Parathyroid adenoma (tissue), 2 donors: ENCODE data around the gene GAS7.

ENCODE experiments used
- H2AFZ ChIP-seq: fragments of 300-600 bp; sonication (generic); one replicate; pipeline ENCODE4 v1.7.0; 2017; ENCODE audit warnings: antibody characterized with exemption, mild to moderate bottlenecking
- H3K27ac ChIP-seq: fragments of 300-600 bp; sonication (generic); one replicate; pipeline ENCODE4 v1.7.0; 2017
- H3K27me3 ChIP-seq: fragments of 300-600 bp; sonication (generic); one replicate; pipeline ENCODE4 v1.7.0; 2017; ENCODE audit warnings: low read length; ENCODE audit not compliant: control insufficient read depth, insufficient read depth
- H3K36me3 ChIP-seq: fragments of 300-600 bp; sonication (generic); one replicate; pipeline ENCODE4 v1.7.0; 2017; ENCODE audit warnings: low read length; ENCODE audit not compliant: control insufficient read depth, insufficient read depth
- H3K4me1 ChIP-seq: fragments of 300-600 bp; sonication (generic); one replicate; pipeline ENCODE4 v1.7.0; 2017; ENCODE audit warnings: control low read depth
- H3K4me2 ChIP-seq: fragments of 300-600 bp; sonication (generic); one replicate; pipeline ENCODE4 v1.7.0; 2017; ENCODE audit warnings: low read length
- H3K4me3 ChIP-seq: fragments of 300-600 bp; sonication (generic); one replicate; pipeline ENCODE4 v1.7.0; 2017; ENCODE audit warnings: low read depth, low read length
- H3K79me2 ChIP-seq: fragments of 300-600 bp; sonication (generic); one replicate; pipeline ENCODE4 v1.7.0; 2017; ENCODE audit warnings: control low read depth
- H3K9ac ChIP-seq: fragments of 300-600 bp; sonication (generic); one replicate; pipeline ENCODE4 v1.7.0; 2017; ENCODE audit warnings: mild to moderate bottlenecking
- H3K9me3 ChIP-seq: fragments of 300-600 bp; sonication (generic); one replicate; pipeline ENCODE4 v1.7.0; 2017; ENCODE audit warnings: low read length; ENCODE audit not compliant: control insufficient read depth
- CTCF ChIP-seq: fragments of 300-600 bp; sonication (generic); IDR thresholded peaks from one replicate; pipeline ENCODE4 v1.7.0; 2017; ENCODE audit warnings: antibody characterized with exemption, mild to moderate bottlenecking
- donor health status: primary hyperparathyroidism.

The GAS7 gene

DNA sequence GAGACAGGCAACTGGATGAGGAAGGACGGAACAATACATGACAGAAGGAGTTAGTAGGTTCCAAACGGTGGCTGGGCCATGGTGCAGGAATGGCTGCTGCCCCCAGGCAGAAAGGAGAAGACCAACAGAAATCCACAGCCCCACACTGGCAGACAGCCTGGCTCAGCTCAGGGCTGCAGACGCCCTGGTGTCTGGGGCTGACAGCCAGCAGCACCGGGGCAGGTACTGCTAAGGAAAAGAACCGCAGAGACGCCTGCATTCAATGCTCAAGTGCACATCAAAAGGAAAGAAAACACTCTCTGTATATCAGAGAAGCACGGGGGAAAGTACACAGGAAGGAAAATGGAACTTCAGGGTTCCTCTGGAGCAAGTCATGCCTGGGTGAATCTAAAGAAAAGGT, 53.4 kb downstream of the GAS7 start:
- Histone ChIP-seq H3K4me3 (no peak overlapping the region), H3K27ac (no peak overlapping the region), H3K4me2 (no peak overlapping the region), H3K79me2 (no peaks in the 10 kb centered on the region), H3K36me3 (no peaks in the 10 kb centered on the region), H3K4me1 (no peaks in the 10 kb centered on the region), H3K9ac (no peak overlapping the region), H3K27me3 (no peaks in the 10 kb centered on the region), H2AFZ (no peak overlapping the region), H3K9me3 (no peaks in the 10 kb centered on the region)
- no peak for TF ChIP-seq CTCF

- H3K4me2 ChIP-seq: no peak overlapping the region
- no peak overlapping the region for H2AFZ ChIP-seq
- no peak overlapping the region for H3K4me3 ChIP-seq
- H3K27me3 ChIP-seq: no peaks in the 10 kb centered on the region
- TF ChIP-seq CTCF: no peak
- H3K27ac ChIP-seq: no peak overlapping the region
- H3K4me1 ChIP-seq: no peaks in the 10 kb centered on the region
- H3K9me3 ChIP-seq: no peaks in the 10 kb centered on the region
- no peaks in the 10 kb centered on the region for H3K36me3 ChIP-seq
- no peaks in the 10 kb centered on the region for H3K79me2 ChIP-seq
- no peak overlapping the region for H3K9ac ChIP-seq
Measured at GRCh38 chr17:10144456-10144855, 54.0 kb downstream of the GAS7 start.

GRCh38 chr17:10141436-10141835, 57.0 kb downstream of the GAS7 start:
- TF ChIP-seq CTCF: no peak
- no peak overlapping the region for H3K27ac ChIP-seq
- H3K4me3 ChIP-seq: no peak overlapping the region
- H2AFZ ChIP-seq: no peak overlapping the region
- H3K9ac ChIP-seq: no peak overlapping the region
- no peaks in the 10 kb centered on the region for H3K27me3 ChIP-seq
- no peaks in the 10 kb centered on the region for H3K79me2 ChIP-seq
- no peaks in the 10 kb centered on the region for H3K36me3 ChIP-seq
- no peaks in the 10 kb centered on the region for H3K9me3 ChIP-seq
- H3K4me2 ChIP-seq: no peak overlapping the region
- no peaks in the 10 kb centered on the region for H3K4me1 ChIP-seq

DNA sequence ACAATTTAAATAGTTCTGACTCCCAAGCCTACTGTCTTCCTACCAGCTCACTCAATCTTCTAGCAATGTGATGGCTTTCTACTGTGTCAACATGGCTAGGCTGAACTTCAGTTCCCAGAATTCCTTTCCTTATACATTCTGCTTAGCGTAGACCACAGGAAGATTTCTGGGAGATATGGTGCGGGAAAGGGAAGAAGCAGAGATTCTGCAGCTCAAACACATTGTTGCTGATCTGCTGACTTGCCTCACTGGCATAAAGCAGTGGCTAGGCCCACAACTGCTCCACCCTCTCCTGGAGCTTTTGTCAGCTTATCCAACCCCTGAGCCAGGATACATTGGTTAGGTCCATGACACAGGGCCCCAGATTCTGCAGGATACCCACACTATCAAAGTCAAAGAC, 58.8 kb downstream of the GAS7 start:
- Histone ChIP-seq H3K79me2 (no peaks in the 10 kb centered on the region), H2AFZ (no peak overlapping the region), H3K4me1 (no peaks in the 10 kb centered on the region), H3K27me3 (no peaks in the 10 kb centered on the region), H3K9ac (no peak overlapping the region), H3K9me3 (no peaks in the 10 kb centered on the region), H3K27ac (no peak overlapping the region), H3K4me2 (no peak overlapping the region), H3K4me3 (no peak overlapping the region), H3K36me3 (no peaks in the 10 kb centered on the region)
- TF ChIP-seq CTCF: no peak

DNA sequence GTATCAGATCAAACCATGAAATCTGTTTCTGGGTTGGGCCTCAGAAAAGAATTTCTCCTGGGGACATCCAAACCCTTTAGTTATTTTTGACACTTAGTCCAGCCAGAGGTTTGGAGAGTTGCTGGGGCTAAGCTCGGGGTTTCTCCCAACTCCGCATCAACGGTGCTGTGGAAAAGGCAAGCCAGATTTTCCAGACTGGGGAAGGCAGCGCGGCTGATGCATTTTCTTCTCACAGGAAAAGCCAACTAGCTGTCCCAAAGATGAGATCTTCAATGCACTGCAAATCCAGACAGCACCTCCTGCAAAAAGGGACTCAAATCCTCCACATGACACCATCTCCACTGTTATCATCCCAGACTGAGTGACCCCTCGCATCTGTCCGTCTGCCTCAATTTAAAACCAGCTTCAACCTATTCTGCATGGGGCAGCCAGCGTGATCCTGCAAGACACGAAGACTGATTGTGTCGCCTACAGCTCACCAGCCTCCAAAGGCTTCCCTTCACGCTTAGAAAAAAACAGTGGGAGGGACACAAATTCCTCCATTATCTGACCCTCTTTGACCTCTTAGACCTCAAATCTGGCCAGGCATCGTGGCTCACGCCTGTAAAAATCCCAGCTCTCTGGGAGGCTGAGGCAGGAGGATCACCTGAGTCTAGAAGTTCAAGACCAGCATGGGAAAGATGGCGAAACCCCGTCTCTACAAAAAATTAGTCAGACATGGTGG, 62.0 kb downstream of the GAS7 start:
- no peaks in the 10 kb centered on the region for H3K4me1 ChIP-seq
- H3K4me3 ChIP-seq: no peak overlapping the region
- no peaks in the 10 kb centered on the region for H3K79me2 ChIP-seq
- no peaks in the 10 kb centered on the region for H3K27me3 ChIP-seq
- H3K27ac ChIP-seq: no peak overlapping the region
- no peak for TF ChIP-seq CTCF
- H3K36me3 ChIP-seq: no peaks in the 10 kb centered on the region
- no peak overlapping the region for H3K9ac ChIP-seq
- no peak overlapping the region for H3K4me2 ChIP-seq
- H2AFZ ChIP-seq: no peak overlapping the region
- H3K9me3 ChIP-seq: no peaks in the 10 kb centered on the region
